GM18511 (cell line): ENCODE data around the gene PCYT1A.
"Not testable (repeated sequence)": the region's sequence is repeated elsewhere in the genome, so short reads cannot be mapped to it uniquely, and the experiment has no call there.

Experiments used
- ATAC-seq: cut with Tn5 transposase; IDR thresholded peaks from one replicate; pipeline ENCODE4 v1.9.1; 2021; ENCODE audit warnings: mild to moderate bottlenecking, moderate library complexity; ENCODE audit not compliant: unreplicated experiment

The PCYT1A gene

DNA sequence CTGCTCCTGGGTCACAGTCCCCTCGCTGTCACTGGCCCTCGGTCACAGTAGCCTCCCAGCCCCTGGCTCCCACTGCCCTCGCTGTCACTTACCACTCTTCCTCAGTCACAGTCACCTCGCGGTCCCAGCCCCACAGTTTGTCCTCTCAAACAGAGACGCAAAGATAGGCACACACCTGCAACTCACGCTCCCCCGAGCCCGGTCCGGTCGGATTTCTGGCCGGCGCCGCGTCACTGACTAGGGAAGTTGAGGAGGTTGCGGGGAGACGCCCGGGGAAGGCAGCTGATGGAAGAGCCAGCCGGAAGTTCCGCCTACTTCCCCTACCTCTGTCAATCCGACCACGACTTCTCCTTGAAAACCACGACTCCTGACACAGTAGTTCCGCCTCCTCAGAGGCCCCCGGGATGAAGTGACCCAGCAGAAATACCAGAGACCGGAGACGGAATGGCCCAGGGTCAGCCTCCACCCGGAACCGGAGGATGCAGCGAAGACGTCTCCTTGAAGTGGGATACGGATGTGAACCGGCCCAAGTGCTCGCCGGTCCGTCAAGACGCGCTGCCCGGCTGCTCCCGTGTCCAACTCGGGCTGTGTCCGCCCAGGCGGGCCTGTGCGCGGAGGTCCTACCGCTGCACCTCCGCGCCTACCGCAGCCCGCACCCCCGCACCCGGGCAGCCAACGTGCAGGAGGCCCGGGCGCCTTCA, at the start of gene PCYT1A:
TSS of gene PCYT1A (minus strand) at position 287 of the 701 bp plus-strand sequence. CDS start 17,195 bp downstream, outside the sequence.
- ATAC-seq: peak; percentile 87

DNA sequence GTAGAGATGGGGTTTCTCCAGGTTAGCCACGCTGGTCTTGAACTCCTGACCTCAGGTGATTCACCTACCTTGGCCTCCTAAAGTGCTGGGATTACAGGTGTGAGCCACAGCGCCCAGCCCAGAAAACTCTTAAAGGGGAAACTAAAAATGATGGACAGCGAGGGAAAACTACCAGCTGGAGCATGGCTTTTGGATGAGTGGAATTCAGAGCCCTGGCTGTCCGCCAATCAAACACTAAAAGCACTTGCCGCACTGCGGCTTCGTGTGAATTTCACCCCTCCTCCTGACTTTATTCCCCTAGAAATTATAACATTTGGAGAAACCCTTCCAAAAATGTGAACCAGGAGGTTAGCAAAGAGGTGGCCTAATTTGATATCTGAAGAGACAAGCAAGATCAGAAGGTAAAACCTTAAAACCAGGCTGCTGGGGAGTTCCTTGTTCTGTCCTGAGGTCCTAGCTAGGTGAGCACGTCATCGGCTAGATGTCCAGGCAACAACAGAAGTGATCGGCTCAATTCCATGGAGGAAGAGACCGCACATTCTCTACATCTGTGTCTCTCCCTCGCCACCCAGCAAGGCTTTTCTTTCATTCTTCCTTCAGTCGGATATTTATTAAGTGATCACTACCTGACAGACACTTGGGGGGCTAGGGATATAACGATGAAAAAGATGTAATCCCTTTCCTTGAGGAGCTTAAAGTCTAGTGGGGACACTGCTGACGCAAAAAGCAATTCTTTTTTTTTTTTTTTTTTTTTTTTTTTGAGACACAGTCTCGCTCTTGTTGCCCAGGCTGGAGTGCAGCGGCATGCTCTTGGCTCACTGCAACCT, 49.0 kb upstream of the PCYT1A start:
- no peak for ATAC-seq

DNA sequence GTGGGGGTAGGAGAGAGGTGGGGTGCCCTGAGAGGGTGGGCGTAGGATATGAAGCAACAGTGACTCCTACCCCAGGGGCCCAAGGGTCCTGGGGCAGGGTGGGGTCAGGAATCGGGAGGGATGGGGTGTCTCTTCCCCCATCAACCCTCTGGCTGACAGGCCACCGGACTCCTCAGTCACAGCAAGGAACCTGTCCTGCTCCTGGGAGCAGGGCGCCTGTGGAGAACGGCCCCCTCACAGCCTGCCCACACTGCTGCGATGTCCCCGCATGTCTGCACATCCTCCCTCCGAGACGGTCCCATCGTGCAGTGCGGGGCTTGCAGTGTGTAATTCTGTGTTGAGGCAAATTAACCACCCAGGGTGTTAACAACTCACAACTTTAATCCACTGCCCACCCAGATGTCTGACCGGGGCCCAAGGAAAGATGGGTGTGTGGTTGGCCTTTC, 48.0 kb upstream of the PCYT1A start:
- ATAC-seq: no peak

DNA sequence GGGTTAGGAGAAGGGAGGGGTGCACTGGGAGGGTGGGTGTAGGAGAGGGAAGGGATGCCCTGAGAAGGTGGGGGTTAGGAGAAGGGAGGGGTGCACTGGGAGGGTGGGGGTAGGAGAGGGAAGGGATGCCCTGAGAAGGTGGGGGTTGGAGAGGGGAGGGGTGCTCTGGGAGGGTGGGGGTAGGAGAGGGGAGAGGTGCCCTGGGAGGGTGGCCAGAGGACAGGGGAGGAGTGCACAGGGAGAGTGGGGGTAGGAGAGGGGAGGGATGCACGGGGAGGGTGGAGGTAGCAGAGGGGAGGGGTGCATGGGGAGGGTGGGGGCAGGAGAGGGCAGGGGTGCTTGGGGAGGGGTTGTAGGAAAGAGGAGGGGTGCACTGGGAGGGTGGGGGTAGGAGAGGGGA, 47.5 kb upstream of the PCYT1A start:
- no peak for ATAC-seq

DNA sequence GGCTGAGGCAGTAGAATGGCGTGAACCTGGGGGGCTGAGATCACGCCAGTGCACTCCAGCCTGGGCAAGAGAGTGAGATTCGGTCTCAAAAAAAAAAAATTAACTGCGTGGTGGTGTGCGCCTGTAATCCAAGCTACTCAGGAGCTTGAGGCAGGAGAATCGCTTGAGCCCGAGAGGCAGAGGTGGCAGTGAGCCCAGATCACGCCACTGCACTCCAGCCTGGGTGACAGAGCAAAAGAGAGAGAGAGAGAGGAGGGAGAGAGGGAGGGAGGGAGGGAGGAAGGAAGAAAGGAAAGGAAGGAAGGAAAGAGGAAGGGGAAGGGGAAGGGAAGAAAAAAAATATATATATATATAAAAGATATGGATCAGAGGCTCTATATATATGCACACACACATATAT, 44.6 kb upstream of the PCYT1A start:
- no peak for ATAC-seq

DNA sequence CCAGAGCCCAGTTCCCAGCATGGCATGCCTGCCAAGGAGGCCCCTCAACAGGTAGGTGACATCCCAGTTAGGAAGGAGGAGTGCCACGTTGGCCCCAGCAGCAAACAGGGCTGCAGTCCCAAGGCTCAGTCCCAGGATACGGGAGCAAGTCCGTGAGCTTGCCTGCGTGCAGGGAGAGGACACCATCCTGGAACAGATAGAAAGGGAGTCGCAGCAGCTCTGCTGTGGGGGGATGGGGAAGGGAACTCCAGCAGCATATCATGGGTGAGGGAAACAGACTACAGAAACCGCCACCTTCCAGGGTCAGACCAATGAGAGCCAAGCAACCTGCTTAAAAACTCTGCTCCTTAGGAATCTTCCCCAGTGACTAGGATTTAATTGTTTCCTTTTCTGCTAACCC, 39.9 kb upstream of the PCYT1A start:
- no peak for ATAC-seq

DNA sequence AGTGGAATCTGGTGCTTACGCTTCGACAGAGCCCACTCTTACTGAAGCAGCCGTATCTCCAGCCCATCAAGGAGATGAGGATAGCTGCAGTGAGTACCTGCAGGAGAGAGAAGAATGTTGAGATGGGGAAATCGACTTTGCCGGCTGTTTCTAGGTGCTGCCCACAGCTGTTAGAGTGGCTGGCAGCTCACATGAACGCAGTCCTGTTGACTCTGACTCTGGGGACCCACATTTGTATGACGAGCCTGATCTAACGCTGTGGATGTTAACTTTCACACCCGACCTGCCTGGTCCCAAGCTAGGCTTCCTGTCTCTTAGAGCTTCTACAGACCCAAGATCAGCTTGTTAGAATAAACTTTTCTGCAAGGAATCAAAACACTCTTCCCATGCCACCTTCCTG, 39.4 kb upstream of the PCYT1A start:
- no peak for ATAC-seq

DNA sequence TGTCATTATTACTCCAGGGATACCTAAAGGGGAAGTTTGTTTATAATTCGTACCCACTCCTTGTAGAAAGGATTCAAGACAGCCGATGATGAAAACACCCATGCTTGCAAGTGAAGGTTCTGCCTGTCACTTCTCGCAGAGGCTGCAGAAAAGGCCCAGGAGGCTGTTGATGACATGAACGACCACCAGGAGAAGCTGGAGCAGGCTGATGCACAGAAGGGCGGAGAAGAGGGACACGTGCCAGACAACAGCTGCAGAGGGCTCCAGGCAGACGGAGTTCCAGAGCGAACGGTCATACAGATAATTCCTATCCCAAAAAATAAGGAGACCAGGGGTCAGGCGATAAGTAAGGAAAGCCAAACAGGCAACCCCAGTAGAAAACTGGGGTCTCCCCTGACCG, 36.2 kb upstream of the PCYT1A start:
- ATAC-seq: no peak

DNA sequence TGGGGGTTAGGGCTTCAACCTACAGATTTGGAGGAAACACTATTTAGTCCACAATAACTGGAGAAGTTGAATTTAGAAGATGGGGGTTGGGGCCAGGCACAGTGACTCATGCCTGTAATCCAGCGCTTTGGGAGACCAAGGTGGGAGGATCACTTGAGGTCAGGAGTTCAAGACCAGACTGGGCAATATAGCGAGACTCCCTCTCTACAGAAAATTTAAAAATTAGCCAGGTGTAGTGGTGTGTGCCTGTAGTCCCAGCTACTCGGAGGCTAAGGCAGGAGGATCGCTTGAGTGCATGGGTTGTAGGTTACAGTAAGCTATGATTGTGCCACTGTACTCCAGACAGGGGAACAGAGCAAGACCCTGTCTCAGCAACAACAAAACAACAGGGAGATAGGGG, 35.5 kb upstream of the PCYT1A start:
- ATAC-seq: no peak

DNA sequence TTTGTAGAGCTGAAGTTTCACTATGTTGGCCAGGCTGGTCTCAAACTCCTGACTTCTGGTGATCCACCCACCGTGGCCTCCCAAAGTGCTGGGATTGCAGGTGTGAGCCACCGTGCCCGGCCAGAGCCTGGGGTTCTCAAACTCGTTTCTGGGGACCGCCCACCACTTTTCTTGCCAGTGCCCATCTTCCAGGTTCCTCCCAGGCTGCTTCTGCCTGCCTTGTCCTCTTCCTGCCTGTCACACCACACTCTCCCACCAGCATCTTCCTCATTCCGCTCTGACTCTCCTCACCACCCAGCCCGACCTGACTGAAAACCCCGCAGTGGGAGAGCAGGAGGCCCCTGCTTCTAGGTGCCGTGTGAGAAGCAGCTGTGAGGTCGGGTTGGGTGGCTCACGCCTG, 33.6 kb upstream of the PCYT1A start:
- no peak for ATAC-seq

DNA sequence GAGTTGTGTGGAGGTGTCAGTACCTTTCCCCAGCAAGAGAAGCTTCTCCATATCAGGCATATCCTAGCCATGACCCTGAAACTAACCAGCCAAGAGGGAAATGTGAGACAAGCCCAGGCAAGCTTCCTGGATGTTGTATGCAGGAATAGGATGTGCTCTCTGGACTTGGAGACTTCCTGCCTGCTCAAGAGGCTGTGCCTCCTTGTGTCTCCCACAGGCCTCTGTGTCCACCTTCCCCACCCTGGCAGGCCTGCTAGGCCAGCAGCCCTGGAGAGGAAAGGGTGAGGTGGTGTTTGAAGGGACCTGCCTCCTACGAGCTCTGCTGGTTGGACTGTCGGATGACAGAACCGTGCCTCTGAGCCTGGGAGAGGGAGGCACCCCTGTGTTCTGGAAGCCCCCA, 32.6 kb upstream of the PCYT1A start:
- ATAC-seq: no peak

DNA sequence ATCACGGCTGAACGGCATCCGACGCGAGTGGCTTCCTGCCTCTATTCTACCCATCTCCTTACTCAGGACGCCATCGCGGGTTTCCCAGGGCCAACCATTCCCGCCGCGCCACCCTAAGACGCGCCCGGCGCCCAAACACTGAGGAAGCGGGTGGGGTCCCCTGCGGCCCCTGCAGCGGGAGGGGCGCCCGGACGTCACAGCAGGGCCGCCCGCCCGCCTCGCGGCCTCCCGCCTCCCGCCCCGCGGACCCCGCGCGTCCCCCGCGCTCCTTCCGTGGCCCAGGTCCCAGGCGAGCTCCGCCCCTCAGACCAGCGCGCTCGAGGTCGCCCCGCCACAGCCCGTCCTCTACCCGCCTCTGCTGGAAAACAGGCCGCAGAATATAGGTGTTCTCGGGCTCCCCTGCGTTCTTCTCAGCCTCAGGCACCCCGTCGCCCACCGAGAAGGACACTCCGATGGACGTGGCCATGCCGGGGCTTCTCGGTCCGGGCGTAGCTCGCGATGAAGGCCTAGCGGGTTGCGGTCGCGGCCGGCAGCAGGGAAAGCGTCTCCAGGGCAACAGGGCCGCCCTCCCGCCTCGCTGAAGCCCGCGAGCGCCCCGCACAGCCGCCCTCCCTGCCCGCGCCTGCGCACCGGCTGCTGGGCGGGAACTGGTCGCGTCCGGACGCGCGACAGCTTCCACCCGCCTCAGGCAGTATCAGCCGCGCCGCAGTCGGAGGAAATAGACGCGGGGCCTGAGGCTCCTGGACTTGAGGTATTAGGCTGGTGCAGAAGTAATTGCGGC, 30.4 kb upstream of the PCYT1A start, which contains the start of gene DYNLT2B:
TSS of gene DYNLT2B (minus strand) at position 554 of the 781 bp plus-strand sequence. CDS start at position 466, 88 bp downstream.
- ATAC-seq: peak; percentile 85

DNA sequence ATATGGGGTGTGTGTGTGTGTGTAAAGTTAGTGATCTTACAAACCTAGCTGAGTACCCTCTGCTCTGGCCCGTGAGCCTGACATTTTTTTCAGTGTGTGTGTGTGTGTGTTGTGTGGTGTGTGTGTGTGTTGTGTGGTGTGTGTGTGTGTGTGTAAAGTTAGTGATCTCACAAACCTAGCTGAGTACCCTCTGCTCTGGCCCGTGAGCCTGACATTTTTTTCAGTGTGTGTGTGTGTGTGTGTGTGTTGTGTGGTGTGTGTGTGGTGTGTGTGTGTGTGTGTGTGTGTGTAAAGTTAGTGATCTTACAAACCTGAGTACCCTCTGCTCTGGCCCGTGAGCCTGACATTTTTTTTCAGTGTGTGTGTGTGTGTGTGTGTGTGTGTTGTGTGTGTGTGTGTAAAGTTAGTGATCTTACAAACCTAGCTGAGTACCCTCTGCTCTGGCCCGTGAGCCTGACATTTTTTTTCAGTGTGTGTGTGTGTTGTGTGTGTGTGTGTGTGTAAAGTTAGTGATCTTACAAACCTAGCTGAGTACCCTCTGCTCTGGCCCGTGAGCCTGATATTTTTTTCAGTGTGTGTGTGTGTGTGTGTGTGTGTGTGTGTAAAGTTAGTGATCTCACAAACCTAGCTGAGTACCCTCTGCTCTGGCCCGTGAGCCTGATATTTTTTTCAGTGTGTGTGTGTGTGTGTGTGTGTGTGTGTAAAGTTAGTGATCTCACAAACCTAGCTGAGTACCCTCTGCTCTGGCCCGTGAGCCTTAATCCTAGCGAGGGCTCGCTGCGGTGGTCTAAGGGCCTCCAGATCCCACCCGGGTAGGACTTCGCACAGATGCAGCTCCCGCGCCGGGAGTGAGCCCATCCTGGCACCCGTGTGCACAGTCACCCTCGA, 29.5 kb upstream of the PCYT1A start:
- not testable (repeated sequence) for ATAC-seq

DNA sequence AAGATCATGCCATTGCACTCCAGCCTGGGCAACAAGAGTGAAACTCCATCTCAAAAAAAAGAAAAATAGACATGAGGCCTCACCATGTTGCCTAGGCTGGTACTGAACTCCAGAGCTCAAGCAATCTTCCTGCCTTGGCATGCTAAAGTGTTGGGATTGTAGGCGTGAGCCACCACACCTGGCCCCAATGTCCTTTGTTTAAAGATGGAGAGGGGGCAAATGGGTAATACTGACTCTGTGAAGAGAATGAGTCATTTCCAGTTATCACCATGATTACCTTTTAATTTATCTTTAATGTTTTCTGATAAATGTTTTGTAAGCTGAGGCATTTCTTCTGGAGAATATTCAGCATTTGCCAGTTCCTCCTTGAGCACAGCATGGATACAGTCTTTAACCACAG, 28.3 kb upstream of the PCYT1A start:
- no peak for ATAC-seq

DNA sequence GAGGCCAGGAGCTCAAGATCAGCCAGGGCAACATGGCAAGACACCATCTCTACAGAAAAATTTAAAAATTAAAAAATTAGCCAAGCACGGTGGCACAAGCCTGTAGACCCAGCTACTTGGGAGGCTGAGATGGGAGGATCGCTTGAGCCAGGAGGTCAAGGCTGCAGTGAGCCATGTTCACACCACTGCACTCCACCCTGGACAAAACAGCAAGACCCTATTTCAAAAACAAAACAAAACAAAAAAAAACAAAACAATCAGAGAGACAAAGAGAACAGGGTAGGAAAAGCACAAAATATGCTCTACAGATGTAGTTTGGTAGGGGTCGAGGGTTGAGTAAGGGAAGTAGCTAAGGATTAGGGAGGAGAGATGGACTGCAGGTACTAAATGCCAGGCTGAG, 27.1 kb upstream of the PCYT1A start:
- ATAC-seq: no peak

DNA sequence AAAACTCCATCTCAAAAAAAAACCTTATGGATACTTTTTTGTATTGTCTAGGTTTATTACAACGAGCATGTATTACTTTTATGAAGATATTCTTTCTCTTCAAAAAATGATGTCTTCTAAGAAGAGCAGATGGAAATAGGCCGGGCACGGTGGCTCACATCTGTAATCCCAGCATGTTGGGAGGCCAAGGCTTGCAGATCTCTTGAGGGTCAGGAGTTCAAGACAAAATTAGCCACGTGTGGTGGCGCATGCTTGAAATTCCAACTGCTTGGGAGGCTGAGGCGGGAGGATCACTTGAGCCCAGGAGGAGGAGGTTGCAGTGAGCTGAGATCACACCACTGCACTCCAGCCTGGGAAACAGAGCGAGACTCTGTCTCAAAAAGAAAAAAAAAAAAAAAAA, 26.6 kb upstream of the PCYT1A start:
- ATAC-seq: not testable (repeated sequence)

DNA sequence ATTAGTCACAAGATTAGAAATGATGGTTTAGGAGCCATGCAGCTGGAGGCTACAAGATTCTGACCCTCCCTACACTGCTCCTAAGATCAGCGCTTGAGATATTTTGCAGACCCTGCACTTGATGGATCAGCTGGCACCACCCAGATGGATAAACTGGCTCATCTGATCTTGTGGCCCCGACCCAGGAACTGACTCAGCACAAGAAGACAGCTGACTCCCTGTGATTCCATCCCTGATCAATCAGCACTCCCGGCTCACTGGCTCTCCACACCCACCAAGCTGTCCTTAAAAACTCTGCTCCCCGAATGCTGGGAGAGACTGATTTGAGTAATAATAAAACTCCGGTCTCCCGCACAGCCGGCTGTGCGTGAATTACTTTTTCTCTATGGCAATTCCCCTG, 15.4 kb upstream of the PCYT1A start:
- ATAC-seq: not testable (repeated sequence)

DNA sequence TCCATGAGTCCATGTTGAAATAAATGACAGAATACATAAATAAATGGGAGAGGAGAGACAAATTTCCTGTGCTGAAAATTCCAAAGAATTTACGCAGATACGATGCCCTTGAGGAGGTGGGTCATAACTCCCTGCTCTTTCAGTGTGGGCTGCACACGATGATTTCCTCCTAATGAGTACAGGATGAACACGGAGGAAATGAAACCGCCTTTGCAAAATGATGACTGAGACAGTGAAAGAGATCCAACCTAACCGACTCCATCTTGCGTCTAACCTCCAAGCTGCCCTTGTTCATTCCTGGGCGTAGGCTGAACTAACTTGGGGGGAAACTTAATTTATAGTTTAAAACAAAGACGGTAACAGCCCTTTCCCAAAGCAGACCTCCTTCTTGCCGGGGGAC, 15.0 kb upstream of the PCYT1A start:
- ATAC-seq: not testable (repeated sequence)

DNA sequence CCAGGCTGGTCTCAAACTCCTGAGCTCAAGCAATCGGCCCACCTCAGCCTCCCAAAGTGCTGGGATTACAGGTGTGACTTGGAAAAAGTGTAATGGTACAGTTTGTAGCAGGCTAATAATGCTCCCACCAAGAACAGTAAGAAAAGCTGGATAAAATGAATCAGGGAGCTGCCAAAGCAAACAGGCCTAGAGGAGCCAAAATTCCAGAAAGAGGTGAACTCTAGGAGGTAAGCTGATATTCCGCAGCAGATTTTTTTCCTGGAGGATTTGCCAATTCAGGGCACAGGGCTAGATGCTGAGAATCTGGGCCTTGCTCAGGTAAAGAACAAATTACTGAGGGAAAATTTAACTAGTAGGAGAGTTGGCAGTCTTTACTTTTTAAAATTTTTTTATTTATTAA, 11.0 kb upstream of the PCYT1A start:
- no peak for ATAC-seq

DNA sequence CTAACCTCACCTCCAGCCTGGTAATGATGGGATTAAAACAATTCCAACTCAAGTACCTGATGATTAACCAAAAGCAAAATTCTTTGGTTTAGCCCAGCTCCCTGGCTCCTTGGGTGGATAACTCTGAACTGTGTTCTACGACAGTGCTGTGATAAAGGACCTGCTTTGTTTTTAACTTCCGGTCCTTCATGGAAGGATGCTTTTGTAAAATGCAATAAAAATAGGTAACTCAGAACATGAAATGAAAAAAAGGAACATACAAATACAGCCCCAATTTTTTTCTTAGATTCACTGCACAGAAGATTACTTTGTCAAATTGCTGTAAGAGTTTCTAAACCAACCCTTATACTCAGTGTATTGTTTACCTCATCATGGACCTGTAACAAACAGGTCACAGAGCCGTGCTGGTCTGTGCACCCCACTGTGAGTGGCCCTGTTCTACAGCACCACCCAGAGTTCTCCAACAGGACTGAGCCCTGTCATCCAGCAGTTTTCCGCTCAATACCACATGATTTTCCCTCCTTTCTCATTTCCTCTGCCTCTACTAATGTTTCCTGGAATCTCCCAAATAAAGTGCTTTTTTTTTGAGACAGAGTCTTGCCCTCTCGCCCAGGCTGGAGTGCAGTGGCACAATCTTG, 4.9 kb upstream of the PCYT1A start:
- no peak for ATAC-seq
